ENCODE measurements around the gene CFAP61. TPM values are rescaled to one million over a fixed set of nuclear protein-coding genes. Genes with fewer than 3 reads are reported as not detected.

Gene CFAP61
- total RNA-seq, 1 experiment from 2014 or later, result 0.28 TPM

DNA sequence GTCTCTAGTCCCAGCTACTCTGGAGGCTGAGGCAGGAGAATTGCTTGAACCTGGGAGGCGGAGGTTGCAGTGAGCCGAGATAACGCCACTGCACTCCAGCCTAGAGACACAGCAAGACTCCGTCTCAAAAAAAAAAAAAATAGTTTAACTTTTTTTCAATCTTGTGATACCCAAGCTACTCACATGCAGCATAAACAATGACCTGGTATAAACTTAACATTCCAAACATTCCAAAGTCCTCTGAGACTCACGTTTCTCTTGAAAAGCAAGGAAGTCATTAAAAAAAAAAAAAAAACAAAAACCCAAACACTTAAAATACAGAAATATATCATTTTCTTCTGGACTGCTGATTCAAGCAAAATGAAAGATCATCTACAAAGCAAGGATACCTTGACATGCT is 14.4 kb upstream of the CFAP61 start:
- in situ Hi-C loops (cut with HindIII; ENCODE audit: low pct_unique_long_range_greater_than_20kb, low sequenced_read_pairs) (no loop called here), intact Hi-C loops (cut with micrococcal nuclease; ENCODE audit: unreplicated experiment) (no loop called here)
- Histone ChIP-seq H3K27me3 (ENCODE audit: control insufficient read depth, insufficient read depth, low read length) (no peaks in the 10 kb centered on the region), H3K36me3 (ENCODE audit: control insufficient read depth, insufficient read depth, low read length) (peaks cover 37% of the 10 kb centered on the region), H3K4me1 (ENCODE audit: control insufficient read depth, insufficient read depth, low read length) (no peaks in the 10 kb centered on the region), H3K27ac (ENCODE audit: low read length) (no peak overlapping the region), H3K4me3 (ENCODE audit: low read depth in 2 of 2, low read length in 2 of 2) (no peak overlapping the region), H3K9me3 (ENCODE audit: control insufficient read depth, insufficient read depth, low read depth, low read length) (no peaks in the 10 kb centered on the region)
- no TSS peak for BruUV-seq (replicated peaks)
- TF ChIP-seq, protein P1, sequence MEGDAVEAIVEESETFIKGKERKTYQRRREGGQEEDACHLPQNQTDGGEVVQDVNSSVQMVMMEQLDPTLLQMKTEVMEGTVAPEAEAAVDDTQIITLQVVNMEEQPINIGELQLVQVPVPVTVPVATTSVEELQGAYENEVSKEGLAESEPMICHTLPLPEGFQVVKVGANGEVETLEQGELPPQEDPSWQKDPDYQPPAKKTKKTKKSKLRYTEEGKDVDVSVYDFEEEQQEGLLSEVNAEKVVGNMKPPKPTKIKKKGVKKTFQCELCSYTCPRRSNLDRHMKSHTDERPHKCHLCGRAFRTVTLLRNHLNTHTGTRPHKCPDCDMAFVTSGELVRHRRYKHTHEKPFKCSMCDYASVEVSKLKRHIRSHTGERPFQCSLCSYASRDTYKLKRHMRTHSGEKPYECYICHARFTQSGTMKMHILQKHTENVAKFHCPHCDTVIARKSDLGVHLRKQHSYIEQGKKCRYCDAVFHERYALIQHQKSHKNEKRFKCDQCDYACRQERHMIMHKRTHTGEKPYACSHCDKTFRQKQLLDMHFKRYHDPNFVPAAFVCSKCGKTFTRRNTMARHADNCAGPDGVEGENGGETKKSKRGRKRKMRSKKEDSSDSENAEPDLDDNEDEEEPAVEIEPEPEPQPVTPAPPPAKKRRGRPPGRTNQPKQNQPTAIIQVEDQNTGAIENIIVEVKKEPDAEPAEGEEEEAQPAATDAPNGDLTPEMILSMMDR (IDR thresholded peaks at IDR 0.05), result no peak
- TF ChIP-seq, protein P2, sequence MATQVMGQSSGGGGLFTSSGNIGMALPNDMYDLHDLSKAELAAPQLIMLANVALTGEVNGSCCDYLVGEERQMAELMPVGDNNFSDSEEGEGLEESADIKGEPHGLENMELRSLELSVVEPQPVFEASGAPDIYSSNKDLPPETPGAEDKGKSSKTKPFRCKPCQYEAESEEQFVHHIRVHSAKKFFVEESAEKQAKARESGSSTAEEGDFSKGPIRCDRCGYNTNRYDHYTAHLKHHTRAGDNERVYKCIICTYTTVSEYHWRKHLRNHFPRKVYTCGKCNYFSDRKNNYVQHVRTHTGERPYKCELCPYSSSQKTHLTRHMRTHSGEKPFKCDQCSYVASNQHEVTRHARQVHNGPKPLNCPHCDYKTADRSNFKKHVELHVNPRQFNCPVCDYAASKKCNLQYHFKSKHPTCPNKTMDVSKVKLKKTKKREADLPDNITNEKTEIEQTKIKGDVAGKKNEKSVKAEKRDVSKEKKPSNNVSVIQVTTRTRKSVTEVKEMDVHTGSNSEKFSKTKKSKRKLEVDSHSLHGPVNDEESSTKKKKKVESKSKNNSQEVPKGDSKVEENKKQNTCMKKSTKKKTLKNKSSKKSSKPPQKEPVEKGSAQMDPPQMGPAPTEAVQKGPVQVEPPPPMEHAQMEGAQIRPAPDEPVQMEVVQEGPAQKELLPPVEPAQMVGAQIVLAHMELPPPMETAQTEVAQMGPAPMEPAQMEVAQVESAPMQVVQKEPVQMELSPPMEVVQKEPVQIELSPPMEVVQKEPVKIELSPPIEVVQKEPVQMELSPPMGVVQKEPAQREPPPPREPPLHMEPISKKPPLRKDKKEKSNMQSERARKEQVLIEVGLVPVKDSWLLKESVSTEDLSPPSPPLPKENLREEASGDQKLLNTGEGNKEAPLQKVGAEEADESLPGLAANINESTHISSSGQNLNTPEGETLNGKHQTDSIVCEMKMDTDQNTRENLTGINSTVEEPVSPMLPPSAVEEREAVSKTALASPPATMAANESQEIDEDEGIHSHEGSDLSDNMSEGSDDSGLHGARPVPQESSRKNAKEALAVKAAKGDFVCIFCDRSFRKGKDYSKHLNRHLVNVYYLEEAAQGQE (IDR thresholded peaks at IDR 0.05; ENCODE audit: insufficient read depth in 1 of 2, low read depth in 2 of 2, low read length in 1 of 2), result no peak
- no peak for TF ChIP-seq TCF7L2 (IDR thresholded peaks at IDR 0.05; ENCODE audit: low read depth, low read length)
- TF ChIP-seq SIN3A (IDR thresholded peaks at IDR 0.05; ENCODE audit: borderline replicate concordance, insufficient read depth, low read depth, low read length), result no peak
- TF ChIP-seq POLR2AphosphoS5 (IDR thresholded peaks at IDR 0.05; ENCODE audit: low read depth, low read length), result no peak
- no peak for DNase-seq (ENCODE audit: low read depth, low spot score)
- POLR2A ChIA-PET, result no interaction called here
- CTCF ChIA-PET, result no interaction called here
- ATAC-seq, result no peak

DNA sequence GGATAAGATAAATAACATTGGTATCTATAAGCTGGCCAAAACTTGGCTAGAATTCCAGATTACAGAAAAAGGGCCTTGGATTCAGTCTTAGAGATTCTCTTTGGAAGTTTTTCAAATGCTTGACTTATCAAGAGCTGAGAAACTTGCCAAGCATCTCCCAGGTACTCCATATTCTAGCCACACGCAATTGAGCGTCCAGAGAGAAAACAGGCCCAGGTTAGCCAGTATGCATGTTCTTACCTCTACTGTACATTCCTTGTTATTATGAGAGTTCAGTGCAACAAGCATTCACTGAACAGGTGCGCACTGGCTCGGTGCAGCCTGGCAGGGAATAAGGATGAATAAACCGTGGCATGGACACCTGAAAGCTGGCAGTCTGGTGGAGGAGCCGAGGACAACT is 13.7 kb upstream of the CFAP61 start:
- Histone ChIP-seq H3K9me3 (ENCODE audit: control insufficient read depth, insufficient read depth, low read depth, low read length) (no peaks in the 10 kb centered on the region), H3K36me3 (ENCODE audit: control insufficient read depth, insufficient read depth, low read length) (peaks cover 38% of the 10 kb centered on the region), H3K27me3 (ENCODE audit: control insufficient read depth, insufficient read depth, low read length) (no peaks in the 10 kb centered on the region), H3K27ac (ENCODE audit: low read length) (no peak overlapping the region), H3K4me1 (ENCODE audit: control insufficient read depth, insufficient read depth, low read length) (no peaks in the 10 kb centered on the region), H3K4me3 (ENCODE audit: low read depth in 2 of 2, low read length in 2 of 2) (no peak overlapping the region)
- TF ChIP-seq, protein P2 (IDR thresholded peaks at IDR 0.05; ENCODE audit: insufficient read depth in 1 of 2, low read depth in 2 of 2, low read length in 1 of 2), result no peak
- no peak for TF ChIP-seq POLR2AphosphoS5 (IDR thresholded peaks at IDR 0.05; ENCODE audit: low read depth, low read length)
- no peak for TF ChIP-seq TCF7L2 (IDR thresholded peaks at IDR 0.05; ENCODE audit: low read depth, low read length)
- TF ChIP-seq, protein P1 (IDR thresholded peaks at IDR 0.05), result no peak
- no peak for TF ChIP-seq SIN3A (IDR thresholded peaks at IDR 0.05; ENCODE audit: borderline replicate concordance, insufficient read depth, low read depth, low read length)
- intact Hi-C loops (cut with micrococcal nuclease; ENCODE audit: unreplicated experiment) (no loop called here), in situ Hi-C loops (cut with HindIII; ENCODE audit: low pct_unique_long_range_greater_than_20kb, low sequenced_read_pairs) (no loop called here)
- no TSS peak for BruUV-seq (replicated peaks)
- DNase-seq (ENCODE audit: low read depth, low spot score) (no peak), ATAC-seq (no peak)
- ChIA-PET CTCF (no interaction called here), POLR2A (no interaction called here)
